ENCODE measurements around the gene PODXL2. TPM values are rescaled to one million over a fixed set of nuclear protein-coding genes. Genes with fewer than 3 reads are reported as not detected.

PODXL2 gene
- total and polyA plus RNA-seq, 2 experiments from 2014 or later, result 18.4 to 57.6 TPM

GRCh38 chr3:127660621-127661251, 31.8 kb downstream of the PODXL2 start:
- ATAC-seq, result no peak
- no peaks in the 10 kb centered on the region for H3K4me1 ChIP-seq (ENCODE audit: insufficient read depth)

GRCh38 chr3:127661600-127661999, 32.6 kb downstream of the PODXL2 start:
- Histone ChIP-seq H3K27me3 (ENCODE audit: insufficient read depth) (no peaks in the 10 kb centered on the region), H3F3A (replicated peaks; ENCODE audit: low read depth) (no peaks in the 10 kb centered on the region), H3K79me2 (replicated peaks; ENCODE audit: insufficient read depth) (no peaks in the 10 kb centered on the region), H3K4me2 (no peak overlapping the region), H4K20me1 (replicated peaks; ENCODE audit: insufficient read depth) (peaks cover 6% of the 10 kb centered on the region; the same call in 1 of the 2 replicates), H3K4me3 (no peak overlapping the region), H3K36me3 (ENCODE audit: insufficient read depth) (peaks cover 5% of the 10 kb centered on the region; the same call in 1 of the 2 replicates), H3K9me2 (ENCODE audit: insufficient read depth) (no peaks in the 10 kb centered on the region), H3K4me1 (ENCODE audit: insufficient read depth) (no peaks in the 10 kb centered on the region), H2AFZ (no peak overlapping the region), H3K27ac (ENCODE audit: low read depth) (no peak overlapping the region)
- ATAC-seq (no peak), DNase-seq (ENCODE audit: low spot score) (no peak)
- TF ChIP-seq ZNF331 (CRISPR knock-in tag; IDR thresholded peaks at IDR 0.05; ENCODE audit: low read depth) (no peak), JUNB (IDR thresholded peaks at IDR 0.05; ENCODE audit: unreplicated experiment) (no peak), EZH2 (IDR thresholded peaks at IDR 0.05; ENCODE audit: low read depth, unreplicated experiment) (no peak), ZNF114 (CRISPR knock-in tag; IDR thresholded peaks at IDR 0.05) (no peak)
- Mint-ChIP-seq H3K27ac (no peak overlapping the region), H3K36me3 (ENCODE audit: low read depth) (peaks cover 25% of the 10 kb centered on the region), H3K27me3 (ENCODE audit: insufficient read depth, low read depth, poor library complexity) (no peaks in the 10 kb centered on the region), H3K4me3 (no peak overlapping the region), H3K9me3 (no peaks in the 10 kb centered on the region), H3K4me1 (no peaks in the 10 kb centered on the region; the same call in 2 of the 3 replicates)

More at GRCh38 chr3:127660621-127661251, 31.8 kb downstream of the PODXL2 start:
- no peak for DNase-seq (ENCODE audit: low spot score)
- H3K27ac ChIP-seq (ENCODE audit: low read depth), result no peak overlapping the region
- TF ChIP-seq, protein P1, sequence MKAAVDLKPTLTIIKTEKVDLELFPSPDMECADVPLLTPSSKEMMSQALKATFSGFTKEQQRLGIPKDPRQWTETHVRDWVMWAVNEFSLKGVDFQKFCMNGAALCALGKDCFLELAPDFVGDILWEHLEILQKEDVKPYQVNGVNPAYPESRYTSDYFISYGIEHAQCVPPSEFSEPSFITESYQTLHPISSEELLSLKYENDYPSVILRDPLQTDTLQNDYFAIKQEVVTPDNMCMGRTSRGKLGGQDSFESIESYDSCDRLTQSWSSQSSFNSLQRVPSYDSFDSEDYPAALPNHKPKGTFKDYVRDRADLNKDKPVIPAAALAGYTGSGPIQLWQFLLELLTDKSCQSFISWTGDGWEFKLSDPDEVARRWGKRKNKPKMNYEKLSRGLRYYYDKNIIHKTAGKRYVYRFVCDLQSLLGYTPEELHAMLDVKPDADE (IDR thresholded peaks at IDR 0.05), result no peak
- TF ChIP-seq EZH2phosphoT487 (IDR thresholded peaks at IDR 0.05; ENCODE audit: unreplicated experiment), result no peak
- no peak for TF ChIP-seq POLR2AphosphoS5 (IDR thresholded peaks at IDR 0.05; ENCODE audit: low read depth)
- no peak for TF ChIP-seq NANOG (IDR thresholded peaks at IDR 0.05; ENCODE audit: borderline replicate concordance)
- no peak for TF ChIP-seq ZNF331 (CRISPR knock-in tag; IDR thresholded peaks at IDR 0.05; ENCODE audit: low read depth)
- TF ChIP-seq JUNB (IDR thresholded peaks at IDR 0.05; ENCODE audit: unreplicated experiment), result no peak
- H3K4me2 ChIP-seq, result no peak overlapping the region
- H2AFZ ChIP-seq, result no peak overlapping the region
- no peaks in the 10 kb centered on the region for H3K79me2 ChIP-seq (replicated peaks; ENCODE audit: insufficient read depth)
- no peaks in the 10 kb centered on the region for H3K27me3 ChIP-seq (ENCODE audit: insufficient read depth)
- Mint-ChIP-seq H3K27ac (no peak overlapping the region), H3K9me3 (no peaks in the 10 kb centered on the region), H3K36me3 (ENCODE audit: low read depth) (peaks cover 17% of the 10 kb centered on the region), H3K4me3 (no peak overlapping the region), H3K4me1 (no peaks in the 10 kb centered on the region; the same call in 2 of the 3 replicates), H3K27me3 (ENCODE audit: insufficient read depth, low read depth, poor library complexity) (no peaks in the 10 kb centered on the region)
- peaks cover 5% of the 10 kb centered on the region; the same call in 1 of the 2 replicates for H3K36me3 ChIP-seq (ENCODE audit: insufficient read depth)
- no peaks in the 10 kb centered on the region for H3K9me2 ChIP-seq (ENCODE audit: insufficient read depth)
- H4K20me1 ChIP-seq (replicated peaks; ENCODE audit: insufficient read depth), result peaks cover 6% of the 10 kb centered on the region; the same call in 1 of the 2 replicates
- H3K4me3 ChIP-seq, result no peak overlapping the region
- H3F3A ChIP-seq (replicated peaks; ENCODE audit: low read depth), result no peaks in the 10 kb centered on the region

DNA sequence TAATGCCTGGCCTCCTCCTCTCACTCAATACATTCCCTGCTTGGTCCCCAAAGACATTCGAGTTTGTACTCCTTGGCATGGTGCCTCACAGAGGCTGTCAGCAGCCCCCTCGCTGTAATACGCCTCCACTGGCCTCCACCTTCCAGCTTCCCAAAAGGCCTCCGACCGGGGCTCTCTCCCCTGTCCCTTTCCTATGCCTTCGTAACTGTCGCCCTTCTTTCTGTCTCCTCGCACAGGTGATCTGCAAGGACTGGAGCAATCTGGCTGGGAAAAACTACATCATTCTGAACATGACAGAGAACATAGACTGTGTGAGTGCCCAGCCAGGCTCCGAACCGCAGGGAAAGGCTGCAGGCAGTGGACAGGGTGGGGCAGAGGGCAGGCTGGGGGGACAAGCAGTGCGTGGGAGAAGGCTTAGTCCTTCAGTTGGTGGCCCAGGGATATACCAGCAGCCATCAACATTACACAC, 33.0 kb downstream of the PODXL2 start:
- no peaks in the 10 kb centered on the region for H3K79me2 ChIP-seq (replicated peaks; ENCODE audit: insufficient read depth)
- H3K36me3 Mint-ChIP-seq (ENCODE audit: low read depth), result peaks cover 28% of the 10 kb centered on the region
- TF ChIP-seq, protein P2, sequence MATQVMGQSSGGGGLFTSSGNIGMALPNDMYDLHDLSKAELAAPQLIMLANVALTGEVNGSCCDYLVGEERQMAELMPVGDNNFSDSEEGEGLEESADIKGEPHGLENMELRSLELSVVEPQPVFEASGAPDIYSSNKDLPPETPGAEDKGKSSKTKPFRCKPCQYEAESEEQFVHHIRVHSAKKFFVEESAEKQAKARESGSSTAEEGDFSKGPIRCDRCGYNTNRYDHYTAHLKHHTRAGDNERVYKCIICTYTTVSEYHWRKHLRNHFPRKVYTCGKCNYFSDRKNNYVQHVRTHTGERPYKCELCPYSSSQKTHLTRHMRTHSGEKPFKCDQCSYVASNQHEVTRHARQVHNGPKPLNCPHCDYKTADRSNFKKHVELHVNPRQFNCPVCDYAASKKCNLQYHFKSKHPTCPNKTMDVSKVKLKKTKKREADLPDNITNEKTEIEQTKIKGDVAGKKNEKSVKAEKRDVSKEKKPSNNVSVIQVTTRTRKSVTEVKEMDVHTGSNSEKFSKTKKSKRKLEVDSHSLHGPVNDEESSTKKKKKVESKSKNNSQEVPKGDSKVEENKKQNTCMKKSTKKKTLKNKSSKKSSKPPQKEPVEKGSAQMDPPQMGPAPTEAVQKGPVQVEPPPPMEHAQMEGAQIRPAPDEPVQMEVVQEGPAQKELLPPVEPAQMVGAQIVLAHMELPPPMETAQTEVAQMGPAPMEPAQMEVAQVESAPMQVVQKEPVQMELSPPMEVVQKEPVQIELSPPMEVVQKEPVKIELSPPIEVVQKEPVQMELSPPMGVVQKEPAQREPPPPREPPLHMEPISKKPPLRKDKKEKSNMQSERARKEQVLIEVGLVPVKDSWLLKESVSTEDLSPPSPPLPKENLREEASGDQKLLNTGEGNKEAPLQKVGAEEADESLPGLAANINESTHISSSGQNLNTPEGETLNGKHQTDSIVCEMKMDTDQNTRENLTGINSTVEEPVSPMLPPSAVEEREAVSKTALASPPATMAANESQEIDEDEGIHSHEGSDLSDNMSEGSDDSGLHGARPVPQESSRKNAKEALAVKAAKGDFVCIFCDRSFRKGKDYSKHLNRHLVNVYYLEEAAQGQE (IDR thresholded peaks at IDR 0.05; ENCODE audit: unreplicated experiment), result no peak
- TF ChIP-seq ZNF331 (CRISPR knock-in tag; IDR thresholded peaks at IDR 0.05; ENCODE audit: low read depth), result no peak
- no peak for TF ChIP-seq EZH2 (IDR thresholded peaks at IDR 0.05; ENCODE audit: low read depth, unreplicated experiment)
- TF ChIP-seq ZNF114 (CRISPR knock-in tag; IDR thresholded peaks at IDR 0.05), result no peak
- H3K4me1 Mint-ChIP-seq, result no peaks in the 10 kb centered on the region; the same call in 2 of the 3 replicates
- H3K27ac Mint-ChIP-seq, result no peak overlapping the region
- peaks cover 6% of the 10 kb centered on the region; the same call in 1 of the 2 replicates for H4K20me1 ChIP-seq (replicated peaks; ENCODE audit: insufficient read depth)
- no peak overlapping the region for H3K27ac ChIP-seq (ENCODE audit: low read depth)
- no peaks in the 10 kb centered on the region for H3K9me3 Mint-ChIP-seq
- no peaks in the 10 kb centered on the region for H3K4me1 ChIP-seq (ENCODE audit: insufficient read depth)
- no peak for DNase-seq (ENCODE audit: low spot score)
- H3K27me3 ChIP-seq (ENCODE audit: insufficient read depth), result no peaks in the 10 kb centered on the region
- no peak overlapping the region for H3K4me3 ChIP-seq
- no peaks in the 10 kb centered on the region for H3K9me2 ChIP-seq (ENCODE audit: insufficient read depth)
- H3K27me3 Mint-ChIP-seq (ENCODE audit: insufficient read depth, low read depth, poor library complexity), result no peaks in the 10 kb centered on the region
- H3K36me3 ChIP-seq (ENCODE audit: insufficient read depth), result peaks cover 5% of the 10 kb centered on the region; the same call in 1 of the 2 replicates
- no peak for ATAC-seq
- no peak overlapping the region for H3K4me2 ChIP-seq
- no peak overlapping the region for H3K4me3 Mint-ChIP-seq
- no peaks in the 10 kb centered on the region for H3F3A ChIP-seq (replicated peaks; ENCODE audit: low read depth)
- no peak overlapping the region for H2AFZ ChIP-seq
